ENCODE results near the gene ITGB6.

Gene ITGB6

GRCh38 chr2:160050147-160050546, 149.9 kb downstream of the ITGB6 start:
- TF ChIP-seq, protein P1, sequence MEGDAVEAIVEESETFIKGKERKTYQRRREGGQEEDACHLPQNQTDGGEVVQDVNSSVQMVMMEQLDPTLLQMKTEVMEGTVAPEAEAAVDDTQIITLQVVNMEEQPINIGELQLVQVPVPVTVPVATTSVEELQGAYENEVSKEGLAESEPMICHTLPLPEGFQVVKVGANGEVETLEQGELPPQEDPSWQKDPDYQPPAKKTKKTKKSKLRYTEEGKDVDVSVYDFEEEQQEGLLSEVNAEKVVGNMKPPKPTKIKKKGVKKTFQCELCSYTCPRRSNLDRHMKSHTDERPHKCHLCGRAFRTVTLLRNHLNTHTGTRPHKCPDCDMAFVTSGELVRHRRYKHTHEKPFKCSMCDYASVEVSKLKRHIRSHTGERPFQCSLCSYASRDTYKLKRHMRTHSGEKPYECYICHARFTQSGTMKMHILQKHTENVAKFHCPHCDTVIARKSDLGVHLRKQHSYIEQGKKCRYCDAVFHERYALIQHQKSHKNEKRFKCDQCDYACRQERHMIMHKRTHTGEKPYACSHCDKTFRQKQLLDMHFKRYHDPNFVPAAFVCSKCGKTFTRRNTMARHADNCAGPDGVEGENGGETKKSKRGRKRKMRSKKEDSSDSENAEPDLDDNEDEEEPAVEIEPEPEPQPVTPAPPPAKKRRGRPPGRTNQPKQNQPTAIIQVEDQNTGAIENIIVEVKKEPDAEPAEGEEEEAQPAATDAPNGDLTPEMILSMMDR (IDR thresholded peaks at IDR 0.05; ENCODE audit: low read depth, low read length), result no peak
- TF ChIP-seq MYC (IDR thresholded peaks at IDR 0.05; ENCODE audit: low read depth, low read length), result no peak
- no peak for TF ChIP-seq POLR2A (IDR thresholded peaks at IDR 0.05; ENCODE audit: extremely low read depth, insufficient read length)
- no peak for DNase-seq (ENCODE audit: low read depth)
- H3K4me3 ChIP-seq (ENCODE audit: low read depth, low read length), result no peak overlapping the region

Data from NB4 (cell line).